Activated CD4-positive, alpha-beta T cell treated with anti-CD3 and anti-CD28 coated beads, Interleukin-2, amount 10 ng/mL, durations not matched to agents 24 days and 14 days (primary cell): ENCODE results near the gene LYSMD3. TPM values are rescaled to one million over a fixed set of nuclear protein-coding genes. Genes with fewer than 3 reads are reported as not detected.

Experiments
- DNase-seq: peaks from one replicate; pipeline ENCODE4 v3.0.0; 2022
- H3K27ac Mint-ChIP-seq: one replicate; pipeline ENCODE4 v1.8.0; 2022; ENCODE audit warnings: mild to moderate bottlenecking, mixed read lengths
- H3K27me3 Mint-ChIP-seq: one replicate; pipeline ENCODE4 v1.8.0; 2022; ENCODE audit warnings: mixed read lengths
- H3K36me3 Mint-ChIP-seq: one replicate; pipeline ENCODE4 v1.8.0; 2022; ENCODE audit warnings: low read depth, mild to moderate bottlenecking, mixed read lengths
- H3K4me1 Mint-ChIP-seq: one replicate; pipeline ENCODE4 v1.8.0; 2021; ENCODE audit warnings: mixed read lengths
- H3K4me3 Mint-ChIP-seq: one replicate; pipeline ENCODE4 v1.8.0; 2022; ENCODE audit warnings: mild to moderate bottlenecking, moderate library complexity, mixed read lengths
- H3K9me3 Mint-ChIP-seq: one replicate; pipeline ENCODE4 v1.8.0; 2021; ENCODE audit warnings: mixed read lengths
- intact Hi-C: fragments of 100-400 bp; cut with micrococcal nuclease; formaldehyde crosslinking; loops from one replicate; pipeline ENCODE4 v1.15.1; 2023
- total RNA-seq: library from RNA; stranded (reverse); gene quantifications from 2 replicates; pipeline ENCODE4 v1.2.3, GENCODE V29; 2022

The LYSMD3 gene
- total RNA-seq, 1 donor from 2014 or later: 11.3 TPM

DNA sequence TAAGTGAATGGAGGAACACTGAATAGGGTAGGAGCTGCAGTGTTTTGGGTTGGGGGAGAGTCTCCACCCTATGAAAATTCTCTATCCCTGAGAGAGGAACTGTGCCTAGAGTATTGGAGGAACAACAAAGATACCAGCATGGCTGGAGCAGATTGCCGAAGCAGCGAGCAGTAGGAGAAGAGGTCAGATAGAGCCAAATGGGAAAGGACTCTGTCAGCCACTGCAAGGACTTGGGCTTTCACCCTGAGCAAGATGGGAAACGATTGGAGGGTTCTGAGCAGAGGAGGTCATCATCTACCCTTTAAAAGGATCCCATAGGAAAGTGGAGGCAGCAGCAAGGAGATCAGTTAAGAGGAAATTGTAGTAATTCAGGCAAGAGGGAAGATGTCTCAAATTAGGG, 4.4 kb upstream of the LYSMD3 start:
- Mint-ChIP-seq H3K4me3 (no peak overlapping the region), H3K27me3 (peaks cover 37% of the 10 kb centered on the region), H3K9me3 (no peaks in the 10 kb centered on the region), H3K36me3 (no peaks in the 10 kb centered on the region), H3K4me1 (peaks cover 5% of the 10 kb centered on the region), H3K27ac (no peak overlapping the region)
- DNase-seq: no peak
- intact Hi-C loops: loop anchor here (10.0 kb wide), 1 partner anchor 1809 kb away; no protein-coding TSS in a partner anchor

DNA sequence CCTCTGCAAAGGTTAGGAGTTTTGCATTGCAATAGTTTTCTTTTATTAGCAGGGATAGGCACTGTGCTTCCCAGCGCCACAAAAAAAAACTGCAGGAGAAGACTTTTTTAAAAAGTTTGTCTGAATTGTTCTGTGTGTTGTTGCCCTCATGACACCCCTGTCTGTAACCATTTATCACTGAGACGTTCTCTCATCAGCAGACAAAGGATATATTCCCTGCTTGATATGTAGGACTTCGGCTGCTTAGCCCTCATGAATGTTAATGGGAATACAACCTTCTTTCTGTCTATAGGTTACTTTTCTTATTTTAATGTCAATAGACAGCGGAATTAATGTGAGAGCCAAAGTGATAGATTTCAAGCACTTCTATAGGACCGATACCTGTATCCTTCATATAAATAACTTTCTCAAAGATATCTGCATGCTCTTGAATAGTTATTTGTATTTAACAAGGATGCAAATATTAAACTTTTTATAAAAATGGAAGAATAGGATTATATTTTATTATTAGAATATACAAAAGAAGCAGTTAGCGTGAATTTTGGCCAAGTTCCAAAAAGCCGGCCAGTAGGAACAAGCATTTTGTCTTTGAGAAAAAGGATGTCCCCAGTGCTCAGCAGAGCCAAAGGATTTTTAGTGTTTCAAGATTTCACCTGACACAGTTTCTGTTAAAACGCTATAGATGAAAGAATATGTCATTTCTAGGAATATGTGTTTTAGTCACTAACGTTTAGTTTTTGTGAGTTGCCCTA, 1.5 kb upstream of the LYSMD3 start:
- H3K4me3 Mint-ChIP-seq: peak overlapping the region; percentile 98
- intact Hi-C loops: loop anchor here (1.0 to 10.0 kb wide), 2 partner anchors 92 to 1806 kb away; no protein-coding TSS in a partner anchor
- H3K27me3 Mint-ChIP-seq: peaks cover 31% of the 10 kb centered on the region
- H3K9me3 Mint-ChIP-seq: no peaks in the 10 kb centered on the region
- peaks cover 6% of the 10 kb centered on the region for H3K36me3 Mint-ChIP-seq
- no peak for DNase-seq
- H3K27ac Mint-ChIP-seq: no peak overlapping the region
- H3K4me1 Mint-ChIP-seq: peaks cover 26% of the 10 kb centered on the region

DNA sequence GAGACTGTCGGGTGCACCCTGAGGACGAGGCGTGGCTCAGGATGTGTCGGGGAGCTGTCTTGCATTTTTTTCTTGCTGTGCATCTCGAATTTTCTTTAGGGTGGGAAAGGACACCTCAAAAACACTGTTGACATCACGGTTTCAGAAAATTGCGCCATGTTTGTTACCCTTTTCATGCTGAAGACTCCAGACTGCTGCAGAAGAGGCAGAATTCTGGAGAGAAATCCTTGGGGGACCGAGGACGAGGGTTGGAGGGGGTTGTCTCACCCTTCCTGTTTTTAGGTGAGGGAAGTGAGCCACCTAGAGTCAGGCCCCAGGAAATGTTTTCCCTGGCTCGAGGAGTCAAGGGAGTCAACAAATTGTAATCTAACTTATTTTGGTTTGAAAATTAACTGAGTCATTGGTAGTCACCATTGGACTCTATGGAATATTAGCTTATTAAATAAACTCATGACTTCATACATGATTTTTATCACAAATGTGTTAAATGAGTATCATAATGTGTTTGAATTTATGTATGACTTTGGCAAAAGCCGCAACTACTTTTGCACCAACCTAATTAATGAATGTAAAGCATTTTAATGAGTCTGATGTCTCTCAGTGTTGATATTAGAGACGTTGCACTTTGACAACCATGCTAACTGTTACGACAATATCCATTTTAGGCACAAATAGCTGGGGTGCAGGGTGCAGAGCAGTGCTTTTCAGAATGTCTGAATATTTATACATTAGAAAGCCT, 724 bp upstream of the LYSMD3 start:
- intact Hi-C loops: loop anchor here (1.0 to 10.0 kb wide), 4 partner anchors 56 to 1805 kb away; partner anchors contain the start of genes CETN3, MBLAC2 and POLR3G
- DNase-seq: peak; percentile 89
- Mint-ChIP-seq H3K9me3 (no peaks in the 10 kb centered on the region), H3K27ac (peak overlapping the region; percentile 97), H3K4me3 (peak overlapping the region; percentile 98), H3K27me3 (peaks cover 25% of the 10 kb centered on the region), H3K36me3 (peaks cover 8% of the 10 kb centered on the region), H3K4me1 (peaks cover 26% of the 10 kb centered on the region)

DNA sequence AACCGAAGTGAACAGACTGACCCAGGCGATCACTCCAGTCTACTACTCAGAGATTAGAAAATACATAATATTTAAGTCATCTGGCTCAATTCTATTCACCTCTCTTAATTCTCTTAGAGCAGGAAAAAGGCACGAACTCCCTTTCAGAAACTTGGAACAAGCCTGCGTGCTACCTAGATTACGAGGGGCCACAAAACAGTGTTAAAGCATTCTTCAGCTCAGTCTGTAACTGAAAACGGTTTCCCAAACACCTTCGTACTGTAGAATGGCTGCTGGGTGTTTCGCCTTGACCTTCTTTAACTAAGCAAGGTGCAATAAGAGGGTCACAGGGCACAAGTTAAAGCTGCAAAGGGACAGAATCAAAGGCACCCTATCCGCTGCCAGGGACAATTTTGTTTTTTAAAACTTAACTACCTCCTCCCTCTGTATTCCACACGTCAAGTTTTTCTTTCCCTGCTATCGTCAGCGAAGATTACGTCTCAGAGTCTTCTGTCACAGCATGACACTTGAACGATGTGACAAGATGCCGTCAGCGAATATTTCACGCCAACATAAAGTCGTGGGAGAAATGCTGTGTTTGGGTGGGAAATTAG, 687 bp downstream of the LYSMD3 start:
- H3K4me3 Mint-ChIP-seq: peak overlapping the region; percentile 98
- H3K9me3 Mint-ChIP-seq: no peaks in the 10 kb centered on the region
- H3K27ac Mint-ChIP-seq: peak overlapping the region; percentile 97
- H3K27me3 Mint-ChIP-seq: peaks cover 19% of the 10 kb centered on the region
- intact Hi-C loops: loop anchor here (1.0 kb wide), 2 partner anchors 54 to 119 kb away; partner anchors contain the start of genes CETN3, MBLAC2 and POLR3G
- peaks cover 26% of the 10 kb centered on the region for H3K4me1 Mint-ChIP-seq
- H3K36me3 Mint-ChIP-seq: peaks cover 16% of the 10 kb centered on the region
- no peak for DNase-seq

DNA sequence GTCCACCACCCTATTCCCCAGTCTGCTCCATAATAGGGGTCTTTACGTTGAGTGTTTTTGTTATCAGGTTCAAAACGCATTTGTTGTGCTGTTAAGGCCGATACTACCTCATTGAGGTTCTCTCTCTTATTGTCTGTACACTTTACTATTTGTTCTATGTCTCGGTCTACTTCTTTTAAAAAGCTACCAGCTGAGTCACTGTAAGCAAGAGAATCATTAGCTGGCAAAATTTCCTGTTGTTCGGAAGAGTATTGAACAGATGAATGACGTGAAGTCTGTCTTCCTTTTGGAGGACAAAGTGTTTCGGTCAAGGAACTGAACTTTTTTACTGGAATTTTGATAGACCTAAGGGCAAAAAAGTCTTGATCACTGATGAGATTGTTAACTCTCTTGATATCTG, 10.3 kb downstream of the LYSMD3 start:
- no peaks in the 10 kb centered on the region for H3K27me3 Mint-ChIP-seq
- peaks cover 5% of the 10 kb centered on the region for H3K4me1 Mint-ChIP-seq
- no peaks in the 10 kb centered on the region for H3K9me3 Mint-ChIP-seq
- no peak for DNase-seq
- H3K4me3 Mint-ChIP-seq: no peak overlapping the region
- H3K36me3 Mint-ChIP-seq: peaks cover 44% of the 10 kb centered on the region
- no peak overlapping the region for H3K27ac Mint-ChIP-seq
- intact Hi-C loops: no loop called here

DNA sequence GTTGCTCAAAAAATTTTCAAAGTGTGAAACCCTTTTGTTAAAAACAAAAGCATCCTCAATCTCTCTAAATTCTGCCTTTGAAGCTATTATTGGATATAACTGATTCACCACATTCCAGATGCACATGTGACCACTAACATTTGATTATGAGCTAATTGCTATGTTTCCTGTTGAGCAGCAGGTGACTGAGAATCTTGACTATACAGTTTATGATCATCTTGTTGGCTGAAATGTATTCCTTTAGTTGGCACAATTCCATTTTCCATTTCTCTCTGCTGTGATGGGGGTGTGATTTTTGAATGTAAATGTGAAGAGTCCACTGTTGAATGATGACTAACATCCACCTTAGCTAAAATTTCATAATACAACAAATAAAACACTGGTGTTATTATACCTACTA, 10.7 kb downstream of the LYSMD3 start:
- Mint-ChIP-seq H3K4me3 (no peak overlapping the region), H3K9me3 (no peaks in the 10 kb centered on the region), H3K27me3 (no peaks in the 10 kb centered on the region), H3K36me3 (peaks cover 42% of the 10 kb centered on the region), H3K4me1 (peaks cover 5% of the 10 kb centered on the region), H3K27ac (no peak overlapping the region)
- intact Hi-C loops: no loop called here
- no peak for DNase-seq

DNA sequence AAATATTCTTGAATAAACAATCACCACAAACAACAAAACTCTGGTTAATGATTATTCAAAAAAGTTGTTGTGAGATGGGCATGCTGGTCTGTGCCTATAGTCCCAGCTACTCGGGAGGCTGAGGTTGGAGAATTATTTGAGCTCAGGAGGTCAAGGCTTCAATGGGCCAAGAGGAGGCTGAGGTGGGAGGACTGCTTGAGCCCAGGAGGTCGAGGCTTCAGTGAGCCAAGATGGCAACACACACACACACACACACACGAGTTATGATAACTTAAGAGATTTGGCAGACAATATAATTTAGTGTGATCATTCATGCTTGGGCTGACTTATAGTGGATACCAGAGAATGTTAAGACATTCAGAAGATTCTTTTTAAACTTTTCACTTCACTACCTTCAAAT, 14.9 kb downstream of the LYSMD3 start:
- Mint-ChIP-seq H3K4me1 (peaks cover 2% of the 10 kb centered on the region), H3K36me3 (peaks cover 18% of the 10 kb centered on the region), H3K27ac (no peak overlapping the region), H3K9me3 (no peaks in the 10 kb centered on the region), H3K4me3 (no peak overlapping the region), H3K27me3 (no peaks in the 10 kb centered on the region)
- intact Hi-C loops: no loop called here
- DNase-seq: no peak

DNA sequence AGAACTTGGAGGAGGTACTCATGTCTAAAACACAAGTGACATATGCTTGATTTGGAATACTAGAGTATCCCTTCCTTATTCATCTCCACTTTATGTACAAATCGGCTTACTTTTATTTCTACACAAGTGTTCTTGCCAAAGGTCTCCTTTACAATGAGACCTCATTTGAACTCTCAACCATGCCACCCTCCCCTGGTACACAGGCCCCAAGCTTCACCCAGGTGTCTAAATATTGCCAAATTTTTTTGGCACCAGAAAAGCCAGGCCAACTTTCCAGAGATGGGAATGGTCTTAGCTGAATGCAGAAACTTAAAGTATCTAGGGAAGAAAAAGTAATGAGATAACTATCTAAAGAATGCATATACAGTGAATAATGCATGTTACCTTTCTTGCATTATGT, 18.9 kb downstream of the LYSMD3 start:
- Mint-ChIP-seq H3K4me1 (peaks cover 7% of the 10 kb centered on the region), H3K4me3 (no peak overlapping the region), H3K27ac (no peak overlapping the region), H3K9me3 (no peaks in the 10 kb centered on the region), H3K27me3 (no peaks in the 10 kb centered on the region), H3K36me3 (peaks cover 11% of the 10 kb centered on the region)
- intact Hi-C loops: no loop called here
- no peak for DNase-seq

DNA sequence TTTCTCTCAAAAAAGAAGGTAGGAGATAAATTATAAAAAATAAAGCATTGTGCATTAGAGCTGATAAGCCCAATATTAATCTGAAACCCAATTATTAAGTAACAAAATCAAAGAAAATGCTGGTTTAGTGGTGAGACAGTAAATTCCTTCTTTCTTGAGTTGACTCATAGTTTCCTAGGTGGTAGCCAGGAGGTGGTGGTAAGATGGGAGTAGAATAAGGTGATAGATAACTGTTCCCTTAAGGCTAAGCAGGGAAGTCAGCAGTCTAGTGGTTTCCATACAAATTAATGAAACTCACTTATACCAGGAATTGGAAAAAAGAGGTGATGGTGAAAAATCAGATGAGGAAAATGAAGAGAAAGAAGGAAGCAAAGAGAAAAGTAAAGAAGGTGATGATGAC, 23.2 kb downstream of the LYSMD3 start:
- H3K4me1 Mint-ChIP-seq: peaks cover 7% of the 10 kb centered on the region
- H3K27ac Mint-ChIP-seq: no peak overlapping the region
- H3K4me3 Mint-ChIP-seq: no peak overlapping the region
- no peaks in the 10 kb centered on the region for H3K27me3 Mint-ChIP-seq
- peaks cover 6% of the 10 kb centered on the region for H3K36me3 Mint-ChIP-seq
- DNase-seq: no peak
- H3K9me3 Mint-ChIP-seq: no peaks in the 10 kb centered on the region
- intact Hi-C loops: no loop called here

DNA sequence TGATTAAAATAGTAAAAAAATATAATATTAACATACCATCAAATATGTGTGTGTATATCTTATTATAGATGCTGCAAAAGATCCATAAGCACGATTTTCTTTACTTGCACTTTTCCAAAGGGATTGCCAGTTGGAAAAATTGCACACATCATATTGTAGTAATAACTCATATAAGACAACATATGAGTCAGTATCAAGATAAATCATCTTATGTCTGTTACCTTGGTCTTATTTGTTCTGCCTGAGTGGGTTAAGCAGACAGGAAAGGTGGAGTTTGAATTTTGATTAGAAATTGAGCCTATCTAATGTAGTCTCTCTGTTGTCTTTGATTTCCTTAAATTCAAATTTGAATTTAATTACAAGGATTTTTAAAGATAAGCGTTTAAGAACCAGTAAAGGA, 24.6 kb downstream of the LYSMD3 start:
- peaks cover 7% of the 10 kb centered on the region for H3K4me1 Mint-ChIP-seq
- no peak overlapping the region for H3K4me3 Mint-ChIP-seq
- no peaks in the 10 kb centered on the region for H3K9me3 Mint-ChIP-seq
- intact Hi-C loops: no loop called here
- peaks cover 6% of the 10 kb centered on the region for H3K36me3 Mint-ChIP-seq
- DNase-seq: no peak
- H3K27me3 Mint-ChIP-seq: no peaks in the 10 kb centered on the region
- no peak overlapping the region for H3K27ac Mint-ChIP-seq

DNA sequence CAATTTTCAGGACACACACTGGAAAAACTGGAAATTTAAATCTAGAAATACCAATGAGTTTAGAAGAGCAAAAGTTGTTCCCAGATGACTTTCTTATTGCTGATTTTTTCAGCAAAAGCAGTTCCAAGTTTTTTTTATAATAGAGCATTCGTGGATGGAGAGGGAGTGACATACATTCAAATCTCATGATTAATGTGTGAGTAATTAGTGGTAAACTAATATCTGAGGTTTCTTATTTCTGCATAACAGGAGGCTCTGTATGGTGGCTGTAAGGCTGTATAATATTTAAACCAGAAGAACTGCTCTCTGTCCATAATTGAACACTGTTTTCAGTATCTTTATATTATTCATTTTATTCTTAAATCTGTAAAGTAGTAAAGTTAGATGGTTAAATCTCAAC, 25.8 kb downstream of the LYSMD3 start:
- no peak for DNase-seq
- H3K36me3 Mint-ChIP-seq: peaks cover 3% of the 10 kb centered on the region
- H3K27me3 Mint-ChIP-seq: no peaks in the 10 kb centered on the region
- no peak overlapping the region for H3K27ac Mint-ChIP-seq
- intact Hi-C loops: no loop called here
- no peak overlapping the region for H3K4me3 Mint-ChIP-seq
- H3K4me1 Mint-ChIP-seq: peaks cover 7% of the 10 kb centered on the region
- no peaks in the 10 kb centered on the region for H3K9me3 Mint-ChIP-seq

DNA sequence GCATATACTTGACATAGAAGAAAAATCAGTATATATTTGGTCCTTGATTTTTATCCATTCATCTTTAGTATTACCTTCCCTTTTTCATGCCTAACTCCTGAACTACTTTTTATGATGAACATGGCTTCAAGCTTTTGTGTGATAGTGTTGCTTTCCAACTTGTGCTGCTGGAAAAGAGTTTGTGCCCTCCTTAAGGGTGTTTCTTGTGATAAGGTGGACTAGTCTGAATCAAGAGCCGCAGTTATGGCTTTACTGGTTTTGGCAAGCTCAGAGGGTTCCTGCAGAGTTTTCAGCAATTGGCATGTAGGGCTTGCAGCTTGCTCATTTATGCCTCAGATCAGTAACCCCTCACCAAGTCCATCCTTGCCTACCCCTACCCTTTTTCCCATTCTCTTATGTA, 34.2 kb downstream of the LYSMD3 start:
- Mint-ChIP-seq H3K9me3 (peaks cover 7% of the 10 kb centered on the region), H3K4me1 (no peaks in the 10 kb centered on the region), H3K4me3 (no peak overlapping the region), H3K27me3 (no peaks in the 10 kb centered on the region), H3K36me3 (peaks cover 4% of the 10 kb centered on the region), H3K27ac (no peak overlapping the region)
- DNase-seq: no peak
- intact Hi-C loops: no loop called here

DNA sequence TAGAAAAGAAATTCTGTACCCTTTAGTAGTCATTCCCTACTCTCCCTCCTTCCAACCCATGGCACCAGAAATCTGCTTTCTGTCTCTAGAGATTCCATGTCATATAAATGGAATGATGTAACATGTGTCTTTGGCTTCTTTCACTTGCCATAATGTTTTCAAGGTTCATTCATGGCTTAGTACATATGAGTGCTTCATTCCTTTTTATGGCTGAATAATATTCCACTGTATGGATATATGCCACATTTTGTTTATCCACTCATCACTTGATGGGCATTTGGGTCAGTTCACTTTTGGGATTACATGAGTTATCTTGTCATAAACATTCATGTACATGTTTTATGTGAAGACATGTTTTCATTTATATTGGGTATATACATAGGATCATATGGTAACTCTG, 35.3 kb downstream of the LYSMD3 start:
- DNase-seq: no peak
- intact Hi-C loops: no loop called here
- Mint-ChIP-seq H3K27me3 (no peaks in the 10 kb centered on the region), H3K9me3 (peaks cover 7% of the 10 kb centered on the region), H3K27ac (no peak overlapping the region), H3K4me3 (no peak overlapping the region), H3K36me3 (peaks cover 4% of the 10 kb centered on the region), H3K4me1 (no peaks in the 10 kb centered on the region)

DNA sequence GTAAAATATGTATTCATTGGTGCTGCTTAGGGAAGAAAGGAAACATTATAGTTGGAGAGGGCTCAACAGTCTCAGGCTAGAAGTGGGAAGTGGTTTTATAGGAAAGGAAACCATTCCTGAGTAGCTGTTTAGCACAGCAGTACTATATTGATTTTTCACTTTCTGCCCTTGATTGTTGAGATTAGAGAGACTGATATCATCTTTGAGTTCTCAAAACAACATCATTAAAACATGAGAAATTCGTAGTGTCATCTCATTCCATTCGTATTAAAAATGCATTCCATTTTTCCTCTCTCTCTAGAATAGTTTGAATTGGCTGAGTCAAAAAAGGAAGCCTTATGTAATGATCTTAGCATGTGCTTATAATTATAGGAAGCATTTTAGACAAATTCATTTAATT, 40.6 kb downstream of the LYSMD3 start:
- Mint-ChIP-seq H3K27me3 (no peaks in the 10 kb centered on the region), H3K27ac (no peak overlapping the region), H3K4me1 (no peaks in the 10 kb centered on the region), H3K36me3 (peaks cover 5% of the 10 kb centered on the region), H3K4me3 (no peak overlapping the region), H3K9me3 (peaks cover 4% of the 10 kb centered on the region)
- DNase-seq: no peak
- intact Hi-C loops: no loop called here
